Stimulated activated CD8-positive, alpha-beta memory T cell treated with anti-CD3 and anti-CD28 coated beads, Interleukin-15, amount 100 ng/mL, for 4 hours (primary cell): ENCODE data around the gene IL1B.
"Not testable (repeated sequence)": the region's sequence is repeated elsewhere in the genome, so short reads cannot be mapped to it uniquely, and the experiment has no call there.

ENCODE experiments used
- DNase-seq, 2 donors: peaks; one replicate each; pipeline ENCODE4 v3.0.0-alpha.2; 2020; ENCODE audit warnings: low read depth in 2 of 2

IL1B gene

DNA sequence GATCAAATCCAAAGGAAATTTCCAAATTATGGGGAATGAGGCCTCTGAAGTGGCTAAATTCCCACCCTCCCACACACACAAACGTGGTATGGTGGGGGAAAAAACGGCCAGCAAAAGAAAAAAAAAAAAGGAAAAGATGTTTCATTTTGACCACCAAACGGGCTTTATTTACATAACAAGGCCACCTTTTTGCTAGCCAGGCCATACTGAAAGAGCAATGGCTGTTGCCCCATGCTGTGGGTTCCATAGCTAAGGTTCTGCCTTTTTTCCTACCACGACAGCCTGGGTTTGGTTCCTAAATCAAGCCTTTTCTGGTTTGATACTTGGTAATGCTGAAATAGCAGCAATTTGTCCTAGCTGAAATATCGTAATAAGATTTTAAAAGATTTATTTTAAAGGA lies 14.0 kb upstream of the IL1B start:
- no peak for DNase-seq

DNA sequence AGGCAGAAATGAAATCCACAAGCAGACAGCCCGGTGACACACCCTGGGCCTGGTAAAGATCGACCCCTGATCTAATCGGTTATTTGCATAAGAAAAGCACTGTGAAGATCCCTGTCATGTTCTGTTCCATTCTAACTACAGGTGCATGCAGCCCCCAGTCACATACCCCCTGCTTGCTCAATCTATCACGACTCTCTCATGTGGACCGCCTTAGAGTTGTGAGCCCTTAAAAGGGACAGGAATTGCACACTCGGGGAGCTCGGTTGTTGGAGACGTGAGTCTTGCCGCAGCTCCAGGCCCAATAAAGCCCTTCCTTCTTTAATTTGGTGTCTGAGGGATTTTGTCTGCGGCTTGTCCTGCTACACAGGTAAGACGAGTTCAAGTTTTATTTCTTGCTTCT lies 13.4 kb upstream of the IL1B start:
- no peak for DNase-seq

DNA sequence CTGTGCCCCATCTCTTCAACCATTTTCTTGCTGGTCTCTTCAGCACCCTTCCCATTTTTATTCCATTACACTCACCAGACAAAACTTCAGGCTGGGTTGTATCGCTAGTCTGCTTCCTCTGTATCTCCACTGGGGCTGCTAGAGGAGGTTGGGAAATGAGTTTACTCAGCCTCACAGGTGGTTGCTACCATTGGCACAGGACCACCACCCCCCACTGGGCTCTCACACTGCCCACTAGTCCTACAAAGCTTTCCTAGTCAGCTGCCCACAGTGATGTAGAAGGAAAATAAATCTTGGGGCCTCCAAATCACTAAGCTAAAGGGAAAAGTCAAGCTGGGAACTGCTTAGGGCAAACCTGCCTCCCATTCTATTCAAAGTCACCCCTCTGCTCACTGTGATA lies 12.3 kb upstream of the IL1B start:
- no peak for DNase-seq

DNA sequence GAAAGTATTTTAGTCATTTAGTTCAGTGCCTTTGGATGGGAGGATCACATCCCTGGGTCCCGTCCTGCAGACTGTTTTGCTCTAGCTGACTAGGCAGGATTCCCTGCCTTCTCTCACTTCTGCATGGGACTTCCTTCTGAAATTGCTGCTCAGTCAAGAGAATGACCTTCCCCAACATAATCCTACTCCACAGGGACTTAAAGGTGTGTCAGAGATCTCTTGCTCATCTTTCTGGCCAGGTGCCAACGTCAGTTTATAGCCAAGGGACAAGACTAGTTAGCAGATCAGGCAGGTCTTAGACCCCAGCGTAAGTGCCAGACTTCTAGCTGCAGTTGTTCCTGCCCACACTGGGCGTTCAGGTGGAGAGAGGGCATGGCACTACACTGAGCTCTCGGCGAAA lies 9.5 kb upstream of the IL1B start:
- DNase-seq = no peak

DNA sequence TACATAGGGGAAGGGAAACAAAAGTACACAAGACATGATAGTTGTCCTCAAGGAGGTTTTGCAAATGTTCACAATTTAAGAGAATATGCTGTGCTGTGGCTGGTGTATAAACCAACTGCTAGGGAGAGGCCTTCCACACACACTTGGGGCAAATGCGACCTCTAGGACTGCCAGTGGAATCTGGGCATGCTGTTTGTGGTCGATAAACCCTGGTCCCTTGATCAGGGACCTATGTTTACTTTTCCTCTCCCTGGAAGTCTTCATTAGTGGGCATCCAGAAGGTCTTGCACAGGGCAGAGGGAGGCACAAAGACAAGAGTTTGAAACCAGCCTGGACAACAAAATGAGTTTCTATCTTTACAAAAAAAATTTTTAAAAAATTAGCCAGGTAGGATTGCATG lies 7.3 kb upstream of the IL1B start:
- DNase-seq = no peak

DNA sequence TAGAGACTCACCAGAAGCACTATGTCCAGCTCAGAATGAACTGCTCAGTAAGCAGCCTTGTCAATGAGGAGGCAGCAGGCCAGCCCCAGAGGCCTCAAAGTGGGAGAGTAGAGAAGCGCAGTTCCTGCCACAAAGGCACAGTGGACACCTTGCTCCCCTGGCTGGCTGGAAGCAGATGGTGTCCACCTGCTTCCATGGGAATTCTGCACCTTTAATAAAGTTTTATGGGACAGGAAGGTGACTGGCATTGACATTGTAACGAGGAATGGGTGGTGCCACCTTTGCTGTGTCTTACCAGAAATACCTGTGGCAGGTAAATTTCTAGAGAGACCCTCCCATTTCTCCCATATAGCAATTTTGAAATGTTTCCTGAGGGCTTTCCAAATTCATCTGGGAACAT lies 6.7 kb upstream of the IL1B start:
- no peak for DNase-seq

DNA sequence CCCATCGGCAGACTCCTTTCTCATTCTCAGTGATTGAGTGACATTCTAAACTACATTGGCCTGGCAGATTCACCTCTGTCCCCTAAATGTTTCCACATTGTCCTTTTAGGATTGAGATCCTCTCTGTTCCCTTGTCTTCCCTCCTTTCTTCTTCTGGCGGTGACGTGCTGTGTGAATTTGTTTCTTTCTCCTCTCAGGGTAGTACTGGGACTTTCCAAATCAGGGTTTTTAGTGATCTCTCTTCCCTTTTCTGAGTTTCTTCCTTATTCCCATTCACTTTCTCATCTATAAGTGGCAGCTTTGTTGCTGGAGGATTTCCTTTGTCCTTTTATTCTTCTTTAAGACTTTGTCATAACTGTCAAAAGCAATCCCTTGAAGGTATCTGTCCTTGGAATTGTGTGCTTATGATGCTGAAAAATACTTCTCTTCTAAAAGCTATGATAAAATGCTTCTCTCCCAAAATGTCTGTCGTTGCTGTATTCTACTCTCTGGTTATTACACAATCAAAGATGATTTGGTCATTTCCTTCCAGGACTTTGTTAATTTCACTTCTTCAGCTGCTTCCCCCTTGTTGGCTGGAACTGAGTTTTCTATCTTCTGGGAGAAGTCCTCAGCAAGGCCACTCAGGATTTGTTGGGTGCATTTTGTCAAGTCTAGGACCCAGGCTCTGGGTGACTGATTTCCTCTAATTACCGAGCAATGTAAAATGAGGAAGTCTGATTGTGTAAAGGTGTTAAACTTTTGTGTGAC lies 4.9 kb upstream of the IL1B start:
- no peak for DNase-seq

DNA sequence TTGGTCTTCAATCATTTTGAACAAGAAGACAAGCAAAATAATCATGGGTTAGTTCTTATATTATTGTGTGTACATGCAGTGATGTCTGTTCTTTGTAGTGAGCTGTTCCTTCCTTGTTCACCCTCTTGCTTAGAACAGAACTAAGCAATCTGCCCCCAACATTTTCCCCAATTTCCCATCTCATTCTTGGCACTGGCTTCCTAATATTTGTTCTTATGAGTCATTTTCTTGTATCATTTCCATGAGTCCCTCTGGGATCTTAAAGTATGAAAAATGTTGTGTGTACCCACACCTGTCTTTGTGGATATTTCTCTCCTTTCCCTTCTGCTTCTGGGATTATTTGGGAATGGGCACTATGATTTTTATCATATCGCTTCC lies 3.5 kb upstream of the IL1B start:
- DNase-seq = no peak

DNA sequence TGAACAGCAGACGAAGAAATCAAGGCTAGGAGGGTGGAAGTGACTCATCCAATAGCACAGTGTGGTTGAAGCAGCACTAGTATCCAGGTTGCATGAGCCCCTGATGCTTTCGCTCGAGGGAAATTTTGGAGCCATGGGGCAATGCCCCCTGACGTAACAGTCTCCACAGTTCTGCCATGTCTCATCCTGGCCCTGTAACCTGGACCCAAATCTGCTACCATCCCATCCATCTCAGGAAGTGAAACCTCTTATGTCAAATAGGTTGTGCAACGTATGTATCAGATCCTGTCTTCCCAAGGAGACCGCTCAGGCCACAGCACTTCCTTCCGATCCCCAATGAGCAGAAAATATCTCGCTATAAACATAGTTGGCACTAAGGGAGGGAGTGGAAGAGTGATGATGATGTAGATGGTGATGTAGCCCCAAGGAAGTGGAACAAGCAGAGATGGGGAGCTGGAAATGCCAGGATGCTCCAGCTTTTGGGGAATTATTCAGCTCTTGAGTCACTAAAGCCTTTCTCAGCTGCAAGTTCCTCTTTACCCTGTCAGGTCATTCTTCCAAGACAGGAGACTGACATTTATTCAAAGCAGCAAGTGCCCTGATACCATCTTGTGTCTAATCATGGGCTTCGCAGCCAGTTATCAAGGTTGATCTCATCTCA lies 3.0 kb upstream of the IL1B start:
- DNase-seq = no peak

DNA sequence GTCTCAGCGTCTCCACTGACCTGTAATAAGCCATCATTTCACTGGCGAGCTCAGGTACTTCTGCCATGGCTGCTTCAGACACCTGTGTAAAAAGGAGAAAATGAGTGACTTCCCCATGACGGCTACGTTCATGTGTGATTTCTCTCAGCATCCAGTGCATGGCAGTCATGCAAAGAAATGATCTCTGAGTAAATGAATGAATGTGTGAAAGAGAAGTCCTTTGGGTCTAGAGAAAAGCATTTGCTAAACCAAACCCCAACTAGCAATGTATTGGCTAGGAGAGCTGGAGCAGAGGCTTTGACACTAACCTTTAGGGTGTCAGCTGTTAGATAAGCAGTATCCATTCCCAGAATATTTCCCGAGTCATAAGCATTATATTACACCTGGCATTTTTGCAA lies 417 bp downstream of the IL1B start:
- DNase-seq = no peak

DNA sequence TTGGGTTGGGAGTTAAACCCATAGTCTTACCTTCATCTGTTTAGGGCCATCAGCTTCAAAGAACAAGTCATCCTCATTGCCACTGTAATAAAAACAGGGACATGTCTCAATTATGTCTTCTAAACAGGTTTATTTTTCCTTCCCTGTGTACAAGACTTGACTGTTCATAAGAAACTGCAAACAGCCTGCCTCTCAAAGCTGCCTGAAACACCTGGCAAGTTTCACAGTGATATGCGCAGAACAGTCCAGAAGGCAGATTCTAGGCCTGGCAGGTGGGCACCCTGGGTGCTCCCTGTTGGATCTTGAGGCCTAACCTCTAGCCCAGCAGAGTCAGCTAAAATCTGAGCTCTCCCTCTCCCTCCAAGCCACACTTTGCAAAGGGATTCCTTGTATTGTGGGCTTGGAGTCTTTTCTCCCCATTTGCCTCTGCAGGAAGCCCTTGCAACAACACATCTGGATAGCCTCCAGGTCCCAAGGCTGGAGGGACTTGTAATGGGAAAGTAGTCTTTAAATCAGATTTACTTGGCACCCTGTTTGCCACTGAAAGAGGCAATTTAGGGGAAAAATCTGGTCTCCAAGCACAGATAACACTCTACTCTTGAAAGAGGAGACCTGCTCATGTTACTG lies 930 bp downstream of the IL1B start:
- no peak for DNase-seq

DNA sequence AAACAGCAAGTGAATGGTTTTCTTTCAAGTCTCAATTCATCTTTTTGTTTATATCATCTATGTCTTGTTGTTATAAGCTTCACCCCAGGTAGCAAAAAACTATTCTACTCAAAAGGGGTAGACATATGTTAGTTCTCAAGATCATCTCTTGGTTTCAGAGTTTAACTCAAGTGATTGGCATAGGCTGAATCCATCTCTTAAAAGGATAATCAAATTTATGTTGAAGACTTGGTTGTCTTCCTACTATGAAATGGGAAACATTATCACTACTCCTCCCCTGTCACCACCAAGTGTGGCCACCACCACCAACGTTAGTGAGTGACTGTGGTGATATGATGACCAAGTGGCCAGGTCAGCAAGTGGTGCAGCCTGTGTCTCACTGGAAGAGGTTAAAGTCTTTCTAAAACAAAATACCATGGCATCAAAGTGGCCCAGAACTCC lies 1.5 kb downstream of the IL1B start:
- DNase-seq = no peak

DNA sequence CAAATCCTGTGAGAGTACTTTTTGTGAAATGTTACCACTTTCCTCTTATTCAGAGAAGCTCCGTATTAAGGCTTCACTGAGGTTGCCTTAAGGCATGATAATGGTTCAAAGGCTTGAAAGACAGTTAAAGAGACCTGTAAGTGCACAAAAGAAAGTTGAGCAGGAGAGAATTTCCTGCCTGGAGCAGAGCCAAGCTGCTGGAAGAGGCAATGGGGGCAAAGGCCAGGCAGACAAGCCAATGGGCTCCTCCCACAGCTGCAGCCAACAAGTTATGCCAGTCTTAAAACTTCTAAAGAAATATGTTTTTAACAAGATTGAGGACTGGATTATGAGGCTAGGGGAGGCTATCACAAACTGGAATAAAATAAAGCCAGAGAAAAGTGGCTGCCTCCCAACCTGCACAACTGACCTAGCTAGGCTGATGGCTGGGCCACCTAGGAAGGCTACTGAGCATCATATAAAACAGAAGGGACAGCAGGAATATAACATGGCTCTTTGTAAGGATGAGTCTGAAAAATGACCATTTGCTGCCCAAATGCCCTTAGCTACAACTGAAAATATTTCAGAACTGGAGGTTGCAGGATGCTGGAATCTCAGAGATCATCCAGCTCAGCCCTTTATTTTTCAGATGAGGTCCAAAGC lies 2.1 kb downstream of the IL1B start:
- DNase-seq = no peak

DNA sequence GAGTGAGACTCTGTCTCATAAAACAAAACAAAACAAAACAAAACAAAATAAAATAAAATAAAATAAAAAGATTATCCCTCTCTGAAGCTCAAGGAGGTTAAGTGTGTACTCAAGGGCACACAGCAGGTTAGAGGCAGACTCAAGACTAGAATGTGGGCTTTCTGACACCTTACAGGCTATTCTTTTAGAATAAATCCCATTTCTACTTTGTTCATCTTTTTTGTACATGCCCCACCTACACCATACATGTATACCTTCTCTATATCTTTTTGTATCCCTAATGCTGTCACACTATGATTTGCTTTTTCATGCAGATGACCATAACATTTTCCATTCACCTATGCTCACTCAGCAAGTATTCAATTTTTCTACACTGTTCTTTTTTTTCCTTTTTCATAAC lies 2.6 kb downstream of the IL1B start:
- no peak for DNase-seq

DNA sequence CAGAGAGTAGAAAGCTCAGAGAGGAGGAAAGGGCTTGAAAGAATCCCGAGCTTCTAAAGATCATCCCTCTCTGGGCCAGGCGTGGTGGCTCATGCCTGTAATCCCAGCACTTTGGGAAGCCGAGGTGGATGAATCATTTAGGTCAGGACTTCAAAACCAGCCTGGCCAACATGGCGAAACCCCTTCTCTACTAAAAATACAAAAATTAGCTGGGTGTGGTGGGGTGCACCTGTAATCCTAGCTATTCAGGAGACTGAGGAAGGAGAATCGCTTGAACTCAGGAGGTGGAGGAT lies 3.0 kb downstream of the IL1B start:
- DNase-seq = not testable (repeated sequence)

DNA sequence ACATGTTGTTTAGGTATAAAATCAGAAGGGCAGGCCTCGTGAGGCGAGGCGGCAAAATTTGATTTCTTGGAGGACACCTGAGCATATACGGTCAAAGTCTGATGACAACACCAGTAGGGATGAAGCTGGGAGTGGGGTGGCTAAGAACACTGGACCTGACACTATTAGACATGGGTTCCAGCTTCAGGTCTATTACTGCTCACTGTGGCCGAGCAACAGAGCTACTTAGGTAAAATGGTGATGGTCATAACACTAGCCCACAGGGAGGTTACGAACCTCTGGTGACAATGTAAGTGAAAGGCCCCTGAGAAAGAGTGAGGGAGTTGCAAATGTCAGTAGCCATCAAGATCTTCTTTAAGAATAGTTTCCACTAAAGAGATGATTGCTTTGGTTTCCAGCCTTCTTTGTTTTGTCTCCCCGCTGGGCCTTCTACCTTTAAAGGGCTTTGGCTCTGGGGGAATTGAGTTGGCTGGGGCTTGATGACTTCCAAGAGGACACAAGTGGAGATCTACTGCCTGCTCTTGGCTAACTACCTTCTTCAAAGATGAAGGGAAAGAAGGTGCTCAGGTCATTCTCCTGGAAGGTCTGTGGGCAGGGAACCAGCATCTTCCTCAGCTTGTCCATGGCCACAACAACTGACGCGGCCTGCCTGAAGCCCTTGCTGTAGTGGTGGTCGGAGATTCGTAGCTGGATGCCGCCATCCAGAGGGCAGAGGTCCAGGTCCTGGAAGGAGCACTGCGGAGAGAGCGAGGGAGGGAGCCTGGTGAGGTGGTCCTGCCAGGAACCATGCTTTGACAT lies 3.5 kb downstream of the IL1B start:
- DNase-seq = no peak

DNA sequence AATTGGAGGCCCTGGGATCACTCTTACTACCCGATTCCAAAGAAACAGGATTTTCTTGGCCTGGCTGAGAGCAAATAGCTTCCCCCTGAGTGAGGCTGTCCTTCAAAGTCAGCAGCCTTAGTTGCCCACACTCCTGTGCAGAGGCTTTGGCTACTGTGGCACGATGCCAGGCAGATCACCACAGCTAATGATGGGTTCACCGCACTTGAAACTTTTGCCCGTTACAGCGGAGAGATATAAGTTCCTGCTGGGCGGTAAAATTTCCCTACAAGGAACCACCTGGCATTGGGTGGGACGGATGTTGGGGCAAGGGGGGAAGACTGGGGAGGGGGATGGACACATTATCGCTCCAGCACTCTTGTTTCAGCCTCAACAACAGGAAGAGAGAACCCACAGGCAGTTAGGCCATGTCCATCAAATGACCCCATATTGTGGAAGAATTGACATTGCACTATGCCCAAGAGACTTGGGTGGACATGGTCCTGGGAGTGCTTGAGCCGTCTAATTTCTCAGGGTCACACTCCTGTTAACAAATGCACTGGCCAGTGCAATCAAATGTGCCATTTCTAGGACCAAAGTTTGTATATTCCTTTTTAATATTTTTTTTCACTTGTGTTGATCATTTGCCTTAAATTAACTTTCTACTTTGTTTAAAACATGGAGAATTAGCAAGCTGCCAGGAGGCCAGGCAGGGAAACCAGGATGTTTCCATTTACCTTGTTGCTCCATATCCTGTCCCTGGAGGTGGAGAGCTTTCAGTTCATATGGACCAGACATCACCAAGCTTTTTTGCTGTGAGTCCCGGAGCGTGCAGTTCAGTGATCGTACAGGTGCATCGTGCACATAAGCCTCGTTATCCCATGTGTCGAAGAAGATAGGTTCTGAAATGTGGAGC lies 4.4 kb downstream of the IL1B start:
- no peak for DNase-seq

DNA sequence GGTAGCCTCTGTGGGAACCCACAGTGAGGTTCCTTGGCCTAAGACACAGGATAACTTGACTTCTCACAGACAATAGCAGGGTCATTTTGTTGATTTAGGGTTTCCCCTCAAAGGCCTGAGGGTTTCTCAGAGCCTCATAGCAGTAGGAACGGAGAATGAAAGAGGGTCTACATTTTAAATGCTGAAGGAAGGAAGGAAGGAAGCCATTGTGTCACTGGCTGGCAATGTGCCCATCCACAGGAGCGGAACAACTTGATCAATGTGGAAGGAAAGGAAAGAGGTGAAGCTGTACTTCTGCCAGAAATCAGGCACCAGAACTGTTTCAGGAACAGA lies 5.1 kb downstream of the IL1B start:
- no peak for DNase-seq

DNA sequence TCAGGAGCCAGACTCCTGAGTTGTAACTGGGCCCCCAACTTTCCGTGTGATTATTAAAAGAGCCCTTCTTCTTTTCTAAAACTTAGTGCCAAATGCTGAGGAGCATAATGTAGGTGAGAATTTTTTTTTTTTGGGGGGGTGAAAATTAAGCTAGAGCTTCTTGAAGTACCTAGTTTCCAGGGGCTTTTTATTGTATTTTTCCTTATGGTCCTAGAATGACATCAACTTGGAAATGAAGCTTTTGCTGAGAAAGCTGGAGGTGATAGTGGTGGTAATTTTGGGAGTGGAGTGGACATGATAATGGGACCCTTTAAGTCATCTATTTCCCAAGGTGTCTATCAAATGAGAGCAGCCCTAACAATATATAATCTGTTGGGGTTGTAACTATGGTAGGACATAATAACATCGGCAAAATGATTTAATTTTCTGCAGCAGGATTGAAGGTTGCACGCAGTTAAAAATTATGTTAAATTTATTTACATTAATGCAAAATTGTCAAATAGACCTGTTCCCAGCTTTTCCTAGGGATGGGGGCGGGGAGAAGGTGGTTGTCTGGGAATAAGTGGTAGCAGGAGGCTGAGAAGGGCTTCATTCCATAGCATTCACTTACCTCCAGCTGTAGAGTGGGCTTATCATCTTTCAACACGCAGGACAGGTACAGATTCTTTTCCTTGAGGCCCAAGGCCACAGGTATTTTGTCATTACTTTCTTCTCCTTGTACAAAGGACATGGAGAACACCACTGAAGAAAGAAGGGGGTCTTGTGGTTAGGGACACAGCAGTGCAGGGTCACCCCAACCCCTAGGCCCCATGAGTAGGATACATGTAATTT lies 5.7 kb downstream of the IL1B start:
- no peak for DNase-seq

DNA sequence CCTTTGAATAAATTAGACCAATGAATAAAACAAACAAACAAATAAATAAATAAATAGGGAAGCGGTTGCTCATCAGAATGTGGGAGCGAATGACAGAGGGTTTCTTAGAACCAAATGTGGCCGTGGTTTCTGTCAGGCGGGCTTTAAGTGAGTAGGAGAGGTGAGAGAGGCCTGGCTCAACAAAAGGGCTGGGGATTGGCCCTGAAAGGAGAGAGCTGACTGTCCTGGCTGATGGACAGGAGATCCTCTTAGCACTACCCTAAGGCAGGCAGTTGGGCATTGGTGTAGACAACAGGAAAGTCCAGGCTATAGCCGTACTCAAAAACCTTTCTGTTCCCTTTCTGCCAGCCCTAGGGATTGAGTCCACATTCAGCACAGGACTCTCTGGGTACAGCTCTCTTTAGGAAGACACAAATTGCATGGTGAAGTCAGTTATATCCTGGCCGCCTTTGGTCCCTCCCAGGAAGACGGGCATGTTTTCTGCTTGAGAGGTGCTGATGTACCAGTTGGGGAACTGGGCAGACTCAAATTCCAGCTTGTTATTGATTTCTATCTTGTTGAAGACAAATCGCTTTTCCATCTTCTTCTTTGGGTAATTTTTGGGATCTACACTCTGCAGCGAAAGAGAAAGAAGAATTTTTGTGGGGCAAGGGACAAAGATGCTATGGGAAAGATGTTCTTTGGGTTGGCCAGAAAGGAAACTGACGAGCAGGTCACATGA lies 6.5 kb downstream of the IL1B start:
- no peak for DNase-seq
